SK-N-SH treated with all-trans-retinoic acid at 6 μM for 48 hours (cell line): ENCODE data around the gene P2RX2.

Source experiments
- ATAC-seq: fragments of 200-7000 bp; cut with Tn5 transposase; 3 replicates; pipeline ENCODE4 v1.9.1; 2020; ENCODE audit warnings: mild to moderate bottlenecking, moderate library complexity
- ARNTL ChIP-seq: fragments of 450-650 bp; formaldehyde crosslinking; IDR thresholded peaks from 2 replicates; pipeline ENCODE4 v1.5.0; 2020; ENCODE audit warnings: low read depth, mild to moderate bottlenecking, moderate library complexity, borderline replicate concordance
- BACH2 ChIP-seq: fragments of 250-450 bp; sonication (Bioruptor Pico); IDR thresholded peaks from 2 replicates; pipeline ENCODE4 v1.9.0; 2021; ENCODE audit warnings: mild to moderate bottlenecking, borderline replicate concordance
- CSDC2 ChIP-seq: fragments of 250-450 bp; sonication (Bioruptor Pico); IDR thresholded peaks from 2 replicates; pipeline ENCODE4 v1.5.0; 2020; ENCODE audit warnings: mild to moderate bottlenecking, moderate library complexity
- ESRRG ChIP-seq: fragments of 250-450 bp; sonication (Bioruptor Pico); IDR thresholded peaks from 2 replicates; pipeline ENCODE4 v1.6.1; 2021; ENCODE audit warnings: mild to moderate bottlenecking
- GLIS3 ChIP-seq: fragments of 250-450 bp; sonication (Bioruptor Pico); IDR thresholded peaks from 2 replicates; pipeline ENCODE4 v1.5.0; 2020; ENCODE audit warnings: mild to moderate bottlenecking, moderate library complexity
- OSR1 ChIP-seq: fragments of 250-450 bp; sonication (Bioruptor Pico); IDR thresholded peaks from 2 replicates; pipeline ENCODE4 v1.8.0; 2022; ENCODE audit warnings: moderate library complexity, mild to moderate bottlenecking, inconsistent platforms
- PPARA ChIP-seq: fragments of 250-450 bp; sonication (Bioruptor Pico); IDR thresholded peaks from 2 replicates; pipeline ENCODE4 v1.5.0; 2020; ENCODE audit warnings: mild to moderate bottlenecking, borderline replicate concordance
- RARB ChIP-seq: fragments of 250-450 bp; sonication (Bioruptor Pico); IDR thresholded peaks from 2 replicates; pipeline ENCODE4 v1.8.0; 2021; ENCODE audit warnings: mild to moderate bottlenecking, moderate library complexity
- SNAI2 ChIP-seq: fragments of 250-450 bp; sonication (Bioruptor Pico); IDR thresholded peaks from 2 replicates; pipeline ENCODE4 v1.5.0; 2020; ENCODE audit warnings: mild to moderate bottlenecking, moderate library complexity
- TCF4 ChIP-seq: fragments of 250-450 bp; sonication (Bioruptor Pico); IDR thresholded peaks from 2 replicates; pipeline ENCODE4 v1.8.0; 2021; ENCODE audit warnings: mild to moderate bottlenecking, moderate library complexity, borderline replicate concordance
- TOX ChIP-seq: fragments of 250-450 bp; sonication (Bioruptor Pico); IDR thresholded peaks from 2 replicates; pipeline ENCODE4 v1.8.0; 2021; ENCODE audit warnings: mild to moderate bottlenecking, moderate library complexity, borderline replicate concordance
- ZC3H10 ChIP-seq: fragments of 250-450 bp; sonication (Bioruptor Pico); IDR thresholded peaks from 2 replicates; pipeline ENCODE4 v1.5.1; 2021; ENCODE audit warnings: mild to moderate bottlenecking, moderate library complexity
- ZFP30 ChIP-seq: fragments of 450-650 bp; formaldehyde crosslinking; IDR thresholded peaks from 2 replicates; pipeline ENCODE4 v1.5.0; 2022; ENCODE audit warnings: mild to moderate bottlenecking, moderate library complexity
- ZNF565 ChIP-seq: fragments of 450-650 bp; formaldehyde crosslinking; conservative IDR thresholded peaks from 2 replicates; pipeline ENCODE4 v1.5.0; 2020; ENCODE audit warnings: low read depth, mild to moderate bottlenecking, moderate library complexity
- ZNF8 ChIP-seq: fragments of 450-650 bp; formaldehyde crosslinking; IDR thresholded peaks from 2 replicates; pipeline ENCODE4 v1.5.0; 2020; ENCODE audit warnings: mild to moderate bottlenecking, moderate library complexity
- TF ChIP-seq, protein P1 (sequence below): fragments of 250-450 bp; sonication (Bioruptor Pico); IDR thresholded peaks from 2 replicates; pipeline ENCODE4 v1.8.0; 2020; ENCODE audit warnings: mild to moderate bottlenecking, moderate library complexity, borderline replicate concordance
- TF ChIP-seq, protein P2 (sequence below): fragments of 250-450 bp; sonication (Bioruptor Pico); IDR thresholded peaks from 2 replicates; pipeline ENCODE4 v1.8.0; 2021; ENCODE audit warnings: low read depth, mild to moderate bottlenecking, moderate library complexity, borderline replicate concordance
- TF ChIP-seq, protein P3 (sequence below): fragments of 250-450 bp; sonication (Bioruptor Pico); IDR thresholded peaks from 2 replicates; pipeline ENCODE4 v1.5.1; 2021; ENCODE audit warnings: mild to moderate bottlenecking, moderate library complexity
- TF ChIP-seq, protein P4 (sequence below): fragments of 250-450 bp; sonication (Bioruptor Pico); IDR thresholded peaks from 2 replicates; pipeline ENCODE4 v1.5.1; 2020; ENCODE audit warnings: low read depth, mild to moderate bottlenecking, moderate library complexity
- TF ChIP-seq, protein P5 (sequence below): fragments of 250-450 bp; sonication (Bioruptor Pico); IDR thresholded peaks from 2 replicates; pipeline ENCODE4 v1.5.0; 2020; ENCODE audit warnings: mild to moderate bottlenecking, moderate library complexity

P2RX2 gene

DNA sequence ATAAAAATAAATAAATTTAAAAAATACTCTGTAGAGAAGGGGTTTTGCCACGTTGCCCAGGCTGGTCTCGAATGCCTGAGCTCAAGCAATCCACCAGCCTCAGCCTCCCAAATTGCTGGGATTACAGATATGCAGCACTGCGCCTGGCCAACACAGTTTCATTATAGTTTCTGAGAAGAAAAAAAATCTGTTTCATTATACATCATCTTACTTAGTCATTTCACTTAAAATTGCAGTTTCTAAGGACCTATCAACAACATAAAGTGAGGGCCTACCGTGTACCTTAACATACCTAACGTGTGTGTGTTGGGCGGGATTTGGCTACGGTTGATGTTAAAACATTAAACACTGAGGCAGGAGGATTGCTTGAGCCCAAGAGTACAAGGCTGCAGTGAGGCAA lies 28.3 kb downstream of the P2RX2 start:
- ATAC-seq: no peak
- TF ChIP-seq SNAI2 (CRISPR knock-in tag) (no peak), TCF4 (no peak)
- TF ChIP-seq, protein P1, sequence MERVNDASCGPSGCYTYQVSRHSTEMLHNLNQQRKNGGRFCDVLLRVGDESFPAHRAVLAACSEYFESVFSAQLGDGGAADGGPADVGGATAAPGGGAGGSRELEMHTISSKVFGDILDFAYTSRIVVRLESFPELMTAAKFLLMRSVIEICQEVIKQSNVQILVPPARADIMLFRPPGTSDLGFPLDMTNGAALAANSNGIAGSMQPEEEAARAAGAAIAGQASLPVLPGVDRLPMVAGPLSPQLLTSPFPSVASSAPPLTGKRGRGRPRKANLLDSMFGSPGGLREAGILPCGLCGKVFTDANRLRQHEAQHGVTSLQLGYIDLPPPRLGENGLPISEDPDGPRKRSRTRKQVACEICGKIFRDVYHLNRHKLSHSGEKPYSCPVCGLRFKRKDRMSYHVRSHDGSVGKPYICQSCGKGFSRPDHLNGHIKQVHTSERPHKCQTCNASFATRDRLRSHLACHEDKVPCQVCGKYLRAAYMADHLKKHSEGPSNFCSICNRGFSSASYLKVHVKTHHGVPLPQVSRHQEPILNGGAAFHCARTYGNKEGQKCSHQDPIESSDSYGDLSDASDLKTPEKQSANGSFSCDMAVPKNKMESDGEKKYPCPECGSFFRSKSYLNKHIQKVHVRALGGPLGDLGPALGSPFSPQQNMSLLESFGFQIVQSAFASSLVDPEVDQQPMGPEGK (CRISPR knock-in tag): no peak

DNA sequence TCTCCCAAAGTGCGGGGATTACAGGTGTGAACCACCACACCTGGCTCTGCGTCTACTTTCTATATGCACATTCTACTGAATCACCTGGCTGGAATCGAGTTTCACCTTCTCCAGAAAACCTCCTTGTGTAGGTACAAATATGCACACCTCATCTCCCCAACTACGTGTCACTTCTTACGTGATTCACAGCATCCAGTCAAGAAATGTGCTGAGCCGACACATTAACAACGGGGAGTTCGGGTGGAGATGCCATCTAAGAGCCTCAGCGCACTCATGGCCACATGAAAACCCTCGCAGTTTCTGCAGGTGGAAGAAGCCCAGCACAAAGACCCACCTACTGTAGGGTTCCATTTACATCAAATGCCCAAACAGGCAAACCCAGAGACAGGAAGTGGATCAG lies 29.3 kb downstream of the P2RX2 start:
- no peak for ATAC-seq
- TF ChIP-seq, protein P2, sequence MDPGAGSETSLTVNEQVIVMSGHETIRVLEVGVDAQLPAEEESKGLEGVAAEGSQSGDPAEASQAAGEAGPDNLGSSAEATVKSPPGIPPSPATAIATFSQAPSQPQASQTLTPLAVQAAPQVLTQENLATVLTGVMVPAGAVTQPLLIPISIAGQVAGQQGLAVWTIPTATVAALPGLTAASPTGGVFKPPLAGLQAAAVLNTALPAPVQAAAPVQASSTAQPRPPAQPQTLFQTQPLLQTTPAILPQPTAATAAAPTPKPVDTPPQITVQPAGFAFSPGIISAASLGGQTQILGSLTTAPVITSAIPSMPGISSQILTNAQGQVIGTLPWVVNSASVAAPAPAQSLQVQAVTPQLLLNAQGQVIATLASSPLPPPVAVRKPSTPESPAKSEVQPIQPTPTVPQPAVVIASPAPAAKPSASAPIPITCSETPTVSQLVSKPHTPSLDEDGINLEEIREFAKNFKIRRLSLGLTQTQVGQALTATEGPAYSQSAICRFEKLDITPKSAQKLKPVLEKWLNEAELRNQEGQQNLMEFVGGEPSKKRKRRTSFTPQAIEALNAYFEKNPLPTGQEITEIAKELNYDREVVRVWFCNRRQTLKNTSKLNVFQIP (CRISPR knock-in tag): no peak
- no peak for TF ChIP-seq CSDC2 (CRISPR knock-in tag)
- TF ChIP-seq, protein P3, sequence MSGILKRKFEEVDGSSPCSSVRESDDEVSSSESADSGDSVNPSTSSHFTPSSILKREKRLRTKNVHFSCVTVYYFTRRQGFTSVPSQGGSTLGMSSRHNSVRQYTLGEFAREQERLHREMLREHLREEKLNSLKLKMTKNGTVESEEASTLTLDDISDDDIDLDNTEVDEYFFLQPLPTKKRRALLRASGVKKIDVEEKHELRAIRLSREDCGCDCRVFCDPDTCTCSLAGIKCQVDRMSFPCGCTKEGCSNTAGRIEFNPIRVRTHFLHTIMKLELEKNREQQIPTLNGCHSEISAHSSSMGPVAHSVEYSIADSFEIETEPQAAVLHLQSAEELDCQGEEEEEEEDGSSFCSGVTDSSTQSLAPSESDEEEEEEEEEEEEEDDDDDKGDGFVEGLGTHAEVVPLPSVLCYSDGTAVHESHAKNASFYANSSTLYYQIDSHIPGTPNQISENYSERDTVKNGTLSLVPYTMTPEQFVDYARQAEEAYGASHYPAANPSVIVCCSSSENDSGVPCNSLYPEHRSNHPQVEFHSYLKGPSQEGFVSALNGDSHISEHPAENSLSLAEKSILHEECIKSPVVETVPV (CRISPR knock-in tag): no peak
- TF ChIP-seq, protein P1 (CRISPR knock-in tag): no peak
- TF ChIP-seq SNAI2 (CRISPR knock-in tag): no peak

DNA sequence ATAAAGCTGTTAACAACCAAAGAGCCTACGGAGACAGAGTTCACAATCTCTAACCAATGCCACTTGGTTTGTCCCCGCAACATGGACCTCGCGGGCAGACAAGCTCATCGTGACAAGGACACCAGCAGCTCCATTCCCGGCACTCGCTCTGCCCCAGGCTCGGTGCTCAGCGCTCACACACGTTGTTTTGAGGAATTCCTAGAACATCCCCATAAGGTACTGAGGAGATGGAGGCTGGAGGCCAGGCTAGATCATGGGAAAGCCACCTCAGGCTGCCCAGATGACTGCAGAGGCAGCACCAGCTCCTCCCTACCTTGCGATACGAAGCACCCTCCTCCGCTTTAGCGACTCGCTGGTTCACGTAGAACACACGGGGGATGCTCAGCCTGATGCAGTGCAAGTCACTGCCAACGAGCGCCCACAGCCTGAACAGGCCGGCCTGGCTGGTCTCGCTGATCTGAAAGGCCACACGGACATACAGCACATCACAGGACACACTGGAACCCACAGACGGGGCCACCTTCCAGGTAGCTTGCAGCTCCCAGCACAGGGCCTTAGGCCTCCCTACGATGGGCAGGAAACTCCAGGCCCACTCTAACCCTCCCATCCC lies 30.1 kb downstream of the P2RX2 start:
- no peak for TF ChIP-seq TCF4
- no peak for TF ChIP-seq ESRRG
- TF ChIP-seq PPARA: no peak
- TF ChIP-seq, protein P3 (CRISPR knock-in tag): no peak
- no peak for TF ChIP-seq ARNTL (CRISPR knock-in tag)
- TF ChIP-seq, protein P1 (CRISPR knock-in tag): no peak
- TF ChIP-seq, protein P4, sequence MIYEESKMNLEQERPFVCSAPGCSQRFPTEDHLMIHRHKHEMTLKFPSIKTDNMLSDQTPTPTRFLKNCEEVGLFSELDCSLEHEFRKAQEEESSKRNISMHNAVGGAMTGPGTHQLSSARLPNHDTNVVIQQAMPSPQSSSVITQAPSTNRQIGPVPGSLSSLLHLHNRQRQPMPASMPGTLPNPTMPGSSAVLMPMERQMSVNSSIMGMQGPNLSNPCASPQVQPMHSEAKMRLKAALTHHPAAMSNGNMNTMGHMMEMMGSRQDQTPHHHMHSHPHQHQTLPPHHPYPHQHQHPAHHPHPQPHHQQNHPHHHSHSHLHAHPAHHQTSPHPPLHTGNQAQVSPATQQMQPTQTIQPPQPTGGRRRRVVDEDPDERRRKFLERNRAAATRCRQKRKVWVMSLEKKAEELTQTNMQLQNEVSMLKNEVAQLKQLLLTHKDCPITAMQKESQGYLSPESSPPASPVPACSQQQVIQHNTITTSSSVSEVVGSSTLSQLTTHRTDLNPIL (CRISPR knock-in tag): no peak
- no peak for TF ChIP-seq ZNF565 (CRISPR knock-in tag)
- TF ChIP-seq, protein P5, sequence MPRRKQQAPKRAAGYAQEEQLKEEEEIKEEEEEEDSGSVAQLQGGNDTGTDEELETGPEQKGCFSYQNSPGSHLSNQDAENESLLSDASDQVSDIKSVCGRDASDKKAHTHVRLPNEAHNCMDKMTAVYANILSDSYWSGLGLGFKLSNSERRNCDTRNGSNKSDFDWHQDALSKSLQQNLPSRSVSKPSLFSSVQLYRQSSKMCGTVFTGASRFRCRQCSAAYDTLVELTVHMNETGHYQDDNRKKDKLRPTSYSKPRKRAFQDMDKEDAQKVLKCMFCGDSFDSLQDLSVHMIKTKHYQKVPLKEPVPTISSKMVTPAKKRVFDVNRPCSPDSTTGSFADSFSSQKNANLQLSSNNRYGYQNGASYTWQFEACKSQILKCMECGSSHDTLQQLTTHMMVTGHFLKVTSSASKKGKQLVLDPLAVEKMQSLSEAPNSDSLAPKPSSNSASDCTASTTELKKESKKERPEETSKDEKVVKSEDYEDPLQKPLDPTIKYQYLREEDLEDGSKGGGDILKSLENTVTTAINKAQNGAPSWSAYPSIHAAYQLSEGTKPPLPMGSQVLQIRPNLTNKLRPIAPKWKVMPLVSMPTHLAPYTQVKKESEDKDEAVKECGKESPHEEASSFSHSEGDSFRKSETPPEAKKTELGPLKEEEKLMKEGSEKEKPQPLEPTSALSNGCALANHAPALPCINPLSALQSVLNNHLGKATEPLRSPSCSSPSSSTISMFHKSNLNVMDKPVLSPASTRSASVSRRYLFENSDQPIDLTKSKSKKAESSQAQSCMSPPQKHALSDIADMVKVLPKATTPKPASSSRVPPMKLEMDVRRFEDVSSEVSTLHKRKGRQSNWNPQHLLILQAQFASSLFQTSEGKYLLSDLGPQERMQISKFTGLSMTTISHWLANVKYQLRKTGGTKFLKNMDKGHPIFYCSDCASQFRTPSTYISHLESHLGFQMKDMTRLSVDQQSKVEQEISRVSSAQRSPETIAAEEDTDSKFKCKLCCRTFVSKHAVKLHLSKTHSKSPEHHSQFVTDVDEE (CRISPR knock-in tag): no peak
- no peak for TF ChIP-seq ZNF8 (CRISPR knock-in tag)
- TF ChIP-seq CSDC2 (CRISPR knock-in tag): no peak
- TF ChIP-seq ZFP30 (CRISPR knock-in tag): no peak
- no peak for TF ChIP-seq GLIS3 (CRISPR knock-in tag)
- no peak for TF ChIP-seq TOX (CRISPR knock-in tag)
- no peak for TF ChIP-seq ZC3H10 (CRISPR knock-in tag)
- no peak for TF ChIP-seq OSR1
- TF ChIP-seq BACH2 (CRISPR knock-in tag): no peak
- TF ChIP-seq, protein P2 (CRISPR knock-in tag): no peak
- no peak for TF ChIP-seq RARB
- no peak; the same call in 2 of the 3 replicates for ATAC-seq
